GM18858 (cell line): ENCODE data around the gene ARMC9.
"Not testable (repeated sequence)": the region's sequence is repeated elsewhere in the genome, so short reads cannot be mapped to it uniquely, and the experiment has no call there.

ENCODE experiments used
- ATAC-seq: cut with Tn5 transposase; IDR thresholded peaks from one replicate; pipeline ENCODE4 v1.9.1; 2021; ENCODE audit not compliant: unreplicated experiment

The ARMC9 gene

DNA sequence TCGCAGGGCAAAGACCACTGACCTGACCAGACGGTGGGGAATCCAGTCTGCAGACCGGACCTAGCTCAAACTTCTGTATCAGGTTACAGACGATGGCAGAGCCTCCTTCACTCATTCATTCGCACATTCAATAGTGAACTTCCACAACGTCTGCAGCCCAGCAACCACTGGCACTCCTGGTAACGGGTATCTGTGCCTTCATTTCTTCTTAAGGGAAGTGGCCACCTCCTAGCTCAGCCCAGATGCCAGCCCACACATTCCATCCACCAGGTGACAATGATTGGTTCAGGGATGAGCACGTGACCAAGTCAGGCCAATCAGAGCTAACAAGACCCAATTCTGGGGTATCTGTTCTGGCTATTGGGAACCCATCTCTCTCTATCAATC, 15.9 kb upstream of the ARMC9 start:
- ATAC-seq = no peak

DNA sequence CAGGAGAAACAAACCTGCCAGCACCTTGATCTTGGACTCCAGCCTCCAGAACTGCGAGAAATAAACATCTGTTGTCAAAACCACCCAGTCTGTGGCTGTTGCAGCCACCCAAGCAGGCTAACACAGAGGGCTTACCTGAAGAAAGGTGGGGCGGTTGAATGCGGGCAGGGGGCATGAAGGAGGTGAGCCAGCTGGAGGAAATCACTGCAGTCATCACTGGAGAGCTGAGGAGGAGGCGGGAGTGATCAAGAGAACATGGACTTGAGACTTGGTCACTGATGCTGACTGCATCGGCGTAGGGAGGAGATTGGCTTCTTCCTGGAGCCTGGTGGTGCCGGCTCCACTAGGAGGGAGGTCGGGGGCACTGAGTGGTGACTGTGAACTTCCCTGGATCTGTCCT, 14.6 kb upstream of the ARMC9 start:
- no peak for ATAC-seq

DNA sequence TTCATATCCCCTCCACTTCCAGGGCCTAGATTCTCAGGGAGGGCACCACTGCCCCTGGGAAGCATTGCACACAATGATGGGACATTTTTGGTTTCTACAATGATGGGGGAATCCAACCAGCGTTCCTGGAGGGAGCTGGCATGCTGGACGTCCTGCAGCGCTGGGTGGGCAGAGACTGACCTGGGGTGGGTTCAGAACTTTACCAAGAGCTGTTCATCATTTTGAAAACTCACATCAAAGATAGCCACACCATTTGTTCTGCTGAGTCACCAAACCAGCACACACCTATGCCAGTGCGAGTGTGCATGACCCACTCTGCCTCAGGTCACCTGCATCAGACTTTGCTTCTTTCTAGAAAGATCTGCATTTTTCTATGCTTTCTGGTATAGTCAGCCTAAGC, 14.1 kb upstream of the ARMC9 start:
- no peak for ATAC-seq

GRCh38 chr2:231185050-231185725, 13.2 kb upstream of the ARMC9 start:
- no peak for ATAC-seq

GRCh38 chr2:231185886-231186285, 12.5 kb upstream of the ARMC9 start:
- no peak for ATAC-seq

DNA sequence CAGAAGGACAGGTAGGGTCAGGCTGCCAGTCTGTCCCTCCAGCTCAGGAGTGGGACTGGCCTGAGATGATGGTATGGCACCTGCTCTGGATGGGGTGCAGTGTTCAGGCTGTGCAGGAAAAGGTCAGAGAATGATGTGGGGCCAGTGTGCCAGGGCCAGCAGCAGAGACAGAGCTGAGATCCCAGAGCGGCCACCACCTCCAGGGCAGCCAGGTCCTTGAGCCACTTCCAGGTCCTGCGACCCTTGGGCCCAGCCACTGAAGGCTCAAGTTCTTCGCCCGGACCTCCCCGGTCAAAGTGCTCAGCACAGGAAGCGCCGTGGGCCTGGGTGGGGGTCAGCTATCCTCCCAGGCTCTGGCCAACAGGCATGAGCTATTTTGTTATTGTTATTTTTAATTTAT, 12.1 kb upstream of the ARMC9 start:
- no peak for ATAC-seq

DNA sequence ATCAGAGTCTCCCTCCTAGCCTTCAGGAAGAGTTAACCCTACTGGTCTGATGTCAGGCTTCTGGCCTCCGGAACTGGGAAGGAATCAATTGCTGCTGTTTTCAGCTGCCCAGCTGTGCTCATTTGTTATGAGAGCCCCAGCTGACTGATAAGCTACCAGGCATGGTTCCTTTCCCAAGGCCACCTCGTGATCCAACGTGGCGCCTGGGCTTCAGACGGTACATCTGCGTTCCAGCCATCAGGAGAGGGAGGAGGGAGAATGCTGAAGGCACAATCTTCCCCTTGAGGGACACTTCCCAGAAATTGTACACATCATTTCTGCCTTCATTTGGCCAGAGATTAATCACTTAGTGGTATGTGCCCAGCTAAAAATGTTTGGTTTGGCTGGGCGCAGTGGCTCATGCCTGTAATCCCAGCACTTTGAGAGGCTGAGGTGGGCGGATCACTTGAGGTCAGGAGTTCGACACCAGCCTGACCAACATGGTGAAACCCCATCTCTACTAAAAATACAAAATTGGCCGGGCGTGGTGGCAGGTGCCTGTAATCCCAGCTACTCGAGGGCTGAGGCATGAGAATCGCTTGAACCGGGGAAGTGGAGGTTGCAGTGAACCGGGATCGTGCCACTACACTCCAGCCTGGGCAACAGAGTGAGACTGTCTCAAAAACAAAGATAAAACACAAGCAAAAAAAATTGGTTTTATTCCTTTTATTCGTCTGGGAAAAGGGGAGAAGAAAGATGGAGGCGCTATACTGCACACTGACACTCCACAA, 10.5 kb upstream of the ARMC9 start:
- ATAC-seq = no peak

GRCh38 chr2:231188506-231189170, 9.8 kb upstream of the ARMC9 start:
- no peak for ATAC-seq

GRCh38 chr2:231189171-231189530, 9.3 kb upstream of the ARMC9 start:
- ATAC-seq = no peak

DNA sequence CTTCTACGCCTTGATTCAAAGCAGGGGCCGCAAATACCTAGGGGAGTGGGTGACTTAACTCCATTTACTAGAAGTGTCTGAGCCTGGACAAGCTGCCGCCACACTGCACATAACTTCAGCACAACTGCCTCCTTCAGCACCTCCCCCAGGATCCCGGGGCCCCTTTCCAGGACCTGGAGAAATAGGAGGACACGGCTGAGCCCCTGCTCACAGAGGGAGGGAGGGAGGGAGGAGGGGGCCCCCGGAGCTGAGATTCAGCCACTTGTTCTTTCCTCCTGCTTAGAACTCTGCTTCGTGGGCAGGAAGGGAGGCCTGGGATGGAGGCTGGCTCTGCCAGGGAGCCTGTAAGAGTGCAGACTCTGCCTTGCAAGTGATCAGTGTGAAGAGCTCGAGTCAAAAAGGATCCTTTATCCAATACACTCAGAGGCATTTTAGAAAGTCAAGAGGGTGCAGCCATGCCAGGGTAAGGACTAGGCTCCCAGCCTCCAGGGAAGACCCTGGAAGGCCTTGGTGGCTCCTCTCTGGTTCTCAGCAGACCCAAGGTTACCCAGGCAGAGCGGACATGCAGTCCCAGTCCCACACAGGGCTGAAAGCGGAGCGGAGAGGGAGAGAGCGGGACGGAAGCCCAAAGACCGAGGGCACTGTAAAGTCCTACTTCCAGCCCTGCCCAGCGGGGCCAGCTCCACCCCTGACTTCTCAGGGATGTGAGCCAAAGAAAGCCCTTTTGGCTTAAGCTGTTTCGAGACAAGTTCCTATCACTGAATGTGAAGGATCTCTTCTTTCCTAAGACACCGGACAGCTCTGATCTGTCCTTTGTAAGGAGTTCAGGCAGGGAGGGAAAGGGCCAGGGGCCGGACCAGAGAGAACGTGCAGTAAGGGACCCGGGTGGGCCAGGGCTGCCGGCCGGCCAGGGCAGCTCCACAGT, 8.6 kb upstream of the ARMC9 start:
- no peak for ATAC-seq

DNA sequence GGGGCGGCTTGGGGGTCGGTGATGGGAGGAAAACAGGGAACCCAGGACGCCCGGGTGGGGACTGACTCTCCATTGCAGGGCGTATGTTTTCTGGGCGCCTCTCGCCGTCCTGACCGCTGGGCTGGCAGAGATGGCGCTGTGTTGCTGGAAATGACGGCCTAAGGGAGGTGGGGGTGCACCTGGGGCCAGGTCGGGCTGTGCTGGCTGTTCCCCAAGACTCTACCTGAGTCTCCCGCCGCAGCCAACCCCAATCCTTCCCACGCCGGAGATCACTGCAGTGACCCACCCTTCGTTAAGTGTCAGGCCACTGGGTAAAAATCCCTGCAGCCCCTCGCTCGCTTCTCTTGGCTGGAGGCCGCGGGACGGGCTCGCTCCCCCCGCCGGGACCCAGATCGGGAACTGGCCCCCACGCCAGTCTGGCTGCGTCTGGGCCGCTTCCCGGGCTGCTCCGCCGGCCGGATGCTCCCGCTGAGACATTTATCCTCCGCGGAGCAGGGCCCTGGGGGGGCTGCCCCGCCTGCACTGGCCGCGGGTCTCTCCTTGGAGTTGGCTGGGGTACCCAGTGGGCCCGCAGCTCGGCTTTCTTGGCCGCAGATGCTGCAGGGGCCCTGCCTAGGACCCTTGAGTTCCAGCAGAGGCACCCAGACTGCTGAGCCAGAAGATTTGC, 7.8 kb upstream of the ARMC9 start:
- ATAC-seq = no peak

- ATAC-seq = no peak
These were observed 6.2 kb upstream of the ARMC9 start for GRCh38 chr2:231191896-231192872.

DNA sequence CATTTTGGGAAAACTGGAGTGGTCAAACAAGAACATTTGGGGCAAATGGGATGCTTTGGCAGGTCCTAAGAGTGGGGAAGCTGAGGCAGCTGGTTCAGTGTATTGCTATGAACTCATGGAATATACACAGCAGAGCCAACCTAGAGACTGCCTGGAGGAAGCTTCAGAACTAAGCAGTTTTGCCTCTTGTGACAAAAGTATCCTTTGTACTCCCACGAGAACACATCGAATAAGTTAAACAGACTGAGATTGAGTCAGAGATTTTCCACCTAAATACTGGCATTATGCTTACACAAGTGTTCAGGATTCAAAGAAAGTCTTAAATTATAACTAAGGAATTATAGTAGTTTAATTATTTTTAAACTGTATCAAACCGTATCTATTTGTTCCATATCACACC, 5.2 kb upstream of the ARMC9 start:
- ATAC-seq = no peak

DNA sequence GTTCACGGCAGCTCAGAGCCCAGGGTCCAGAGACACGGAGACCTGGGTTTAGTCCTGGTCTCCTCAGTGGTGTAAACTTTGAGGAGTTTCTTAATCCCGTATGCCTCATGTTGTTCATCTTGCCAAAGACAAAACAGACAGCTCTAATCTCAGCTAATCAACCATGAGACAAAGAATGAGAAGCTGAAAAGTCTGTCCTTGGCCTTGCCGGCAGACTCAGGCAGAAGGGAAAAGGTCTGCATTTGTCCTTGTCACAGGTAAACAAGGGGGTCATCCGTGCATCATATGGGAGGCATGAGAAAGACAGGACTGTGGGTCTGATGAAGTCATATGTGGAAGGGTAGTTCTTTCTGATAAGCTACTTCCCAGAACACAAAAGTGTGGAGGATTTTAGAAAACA, 1.8 kb upstream of the ARMC9 start:
- ATAC-seq = no peak

DNA sequence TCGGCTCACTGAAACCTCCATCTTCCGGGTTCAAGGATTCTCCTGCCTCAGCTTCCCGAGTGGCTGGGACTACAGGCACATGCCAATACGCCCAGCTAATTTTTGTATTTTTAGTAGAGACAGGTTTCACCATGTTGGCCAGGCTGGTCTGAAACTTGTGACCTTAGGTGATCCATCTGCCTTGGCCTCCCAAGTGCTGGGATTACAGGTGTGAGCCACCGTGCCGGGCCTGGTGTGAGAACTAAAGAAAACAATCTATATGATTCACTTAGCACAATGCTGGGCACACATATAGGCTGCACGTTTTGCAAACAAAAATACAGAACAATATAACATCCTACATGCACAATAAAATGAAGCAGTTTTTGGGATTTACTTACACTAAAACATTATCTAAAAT, 1.2 kb upstream of the ARMC9 start:
- ATAC-seq = not testable (repeated sequence)

GRCh38 chr2:231197706-231198290, 633 bp upstream of the ARMC9 start:
- ATAC-seq = no peak

DNA sequence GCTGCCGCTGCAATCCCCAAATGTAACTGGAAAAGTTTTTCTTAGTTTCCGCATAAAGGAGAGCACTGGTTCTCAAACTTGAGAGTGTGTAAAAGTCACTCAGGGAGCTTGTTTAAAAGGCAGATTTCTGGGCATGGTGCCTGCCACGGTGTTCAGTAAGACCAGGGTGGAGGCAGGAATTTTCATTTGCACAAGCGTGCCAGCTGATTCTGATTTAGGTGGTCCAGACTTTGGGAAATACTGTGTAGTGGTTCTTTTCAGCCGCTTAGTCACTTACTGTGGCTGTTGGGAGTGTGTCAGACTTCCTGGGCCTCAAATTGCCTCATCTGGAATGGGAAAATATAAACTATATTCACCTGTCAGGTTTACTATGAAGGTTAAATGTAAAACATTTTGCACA, 788 bp downstream of the ARMC9 start:
- ATAC-seq = no peak

DNA sequence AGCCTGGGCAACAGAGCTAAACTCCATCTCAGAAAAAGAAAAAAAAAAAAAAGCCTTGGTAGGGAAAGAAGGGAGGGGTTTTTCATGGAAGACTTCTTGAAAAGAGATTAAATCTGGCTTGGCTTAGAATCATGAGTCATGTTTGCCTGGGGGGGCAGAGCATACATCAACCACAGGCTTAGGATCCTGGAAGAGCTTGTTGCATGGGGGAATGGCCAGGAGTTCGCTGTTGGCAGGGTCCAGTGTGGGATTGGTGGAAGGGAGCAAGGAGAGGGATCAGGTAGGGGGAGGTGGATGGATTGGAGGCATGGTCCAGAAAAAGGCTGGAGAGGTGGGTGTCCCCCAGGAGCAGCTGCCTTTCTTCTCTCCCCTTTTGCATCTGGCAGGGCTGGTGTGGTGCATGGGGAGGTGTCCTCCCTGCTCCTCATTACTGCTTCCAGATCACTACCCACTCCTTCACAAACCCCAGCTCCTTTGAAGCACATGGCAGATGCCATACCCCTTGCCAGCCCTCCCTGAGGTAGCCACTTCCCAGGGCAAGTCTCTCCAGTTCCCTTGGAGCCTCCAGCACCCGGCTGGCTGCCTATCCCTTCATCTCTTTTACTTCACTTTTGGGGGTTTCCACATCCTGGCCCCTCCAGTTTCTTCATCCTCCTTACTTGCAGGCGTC, 2.5 kb downstream of the ARMC9 start:
- ATAC-seq = no peak

- no peak for ATAC-seq
These were observed 3.0 kb downstream of the ARMC9 start for GRCh38 chr2:231201475-231201814.
